HG03175 (cell line): ENCODE data around the gene MELTF.

Experiments
- ATAC-seq: cut with Tn5 transposase; IDR thresholded peaks from one replicate; pipeline ENCODE4 v1.9.1; 2021; ENCODE audit warnings: mild to moderate bottlenecking, moderate library complexity; ENCODE audit not compliant: unreplicated experiment

MELTF gene

DNA sequence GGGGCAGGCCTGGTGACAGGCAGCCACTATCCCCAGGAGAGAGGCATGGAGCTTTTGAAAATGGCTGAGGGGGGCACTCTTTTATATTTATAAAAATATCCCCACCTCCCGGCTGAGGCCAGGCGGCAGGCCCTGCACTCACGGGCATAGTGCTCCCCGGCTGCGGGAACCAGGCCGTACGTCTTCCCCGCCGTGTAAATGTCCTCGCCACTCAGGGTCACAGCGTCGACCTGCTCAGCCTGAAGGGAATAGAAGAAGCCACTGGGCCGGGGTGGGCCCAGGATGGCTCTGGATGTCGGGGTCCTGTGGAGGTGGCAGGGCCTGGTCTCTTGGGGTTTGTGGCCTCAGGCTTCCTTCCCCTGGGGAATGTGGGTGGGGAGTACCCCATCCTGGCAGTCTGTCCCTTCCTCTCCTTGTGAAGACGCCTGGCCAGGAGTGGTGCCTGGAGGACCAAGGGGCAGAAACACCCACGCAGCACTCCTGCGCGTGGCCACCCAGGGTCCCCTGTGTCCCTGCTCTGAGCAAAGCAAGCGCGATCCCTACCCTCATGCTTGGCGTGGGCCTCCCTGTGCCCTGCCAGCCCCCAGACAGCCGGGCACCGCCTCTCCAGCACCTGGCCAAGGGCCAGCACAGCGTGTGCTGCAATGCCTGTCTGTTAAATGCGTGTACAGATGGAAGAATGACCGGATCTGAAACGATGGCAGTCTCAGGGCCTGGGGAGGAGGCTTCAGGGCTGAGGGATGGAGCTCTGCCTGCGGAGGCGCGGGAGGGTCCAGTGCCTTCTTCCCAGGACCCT is 18.9 kb downstream of the MELTF start:
- no peak for ATAC-seq

DNA sequence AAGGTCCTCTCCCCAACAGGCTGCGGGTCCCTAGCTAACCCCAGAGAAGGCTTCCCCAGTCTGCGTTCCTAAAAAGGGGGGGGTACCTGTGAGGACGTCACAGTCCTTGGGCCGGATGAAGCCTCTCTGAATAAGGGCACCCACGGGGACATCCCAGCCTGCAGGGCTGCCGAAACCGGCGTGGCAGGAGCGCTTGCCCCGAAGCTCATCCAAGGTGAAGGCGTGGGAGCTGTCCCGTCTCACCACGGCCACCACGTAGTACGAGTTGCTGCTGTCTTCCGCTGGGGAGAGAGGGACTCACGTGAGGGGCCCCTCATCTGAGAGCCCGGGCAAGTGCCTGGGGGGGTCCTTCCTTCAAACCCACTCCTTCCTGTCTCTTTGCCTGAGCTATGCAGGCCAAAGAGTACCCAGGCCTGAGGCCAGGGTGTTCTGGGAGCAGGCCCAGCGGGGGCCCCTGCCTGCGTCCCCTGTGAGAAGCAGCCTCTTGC is 20.0 kb downstream of the MELTF start:
- ATAC-seq = no peak

DNA sequence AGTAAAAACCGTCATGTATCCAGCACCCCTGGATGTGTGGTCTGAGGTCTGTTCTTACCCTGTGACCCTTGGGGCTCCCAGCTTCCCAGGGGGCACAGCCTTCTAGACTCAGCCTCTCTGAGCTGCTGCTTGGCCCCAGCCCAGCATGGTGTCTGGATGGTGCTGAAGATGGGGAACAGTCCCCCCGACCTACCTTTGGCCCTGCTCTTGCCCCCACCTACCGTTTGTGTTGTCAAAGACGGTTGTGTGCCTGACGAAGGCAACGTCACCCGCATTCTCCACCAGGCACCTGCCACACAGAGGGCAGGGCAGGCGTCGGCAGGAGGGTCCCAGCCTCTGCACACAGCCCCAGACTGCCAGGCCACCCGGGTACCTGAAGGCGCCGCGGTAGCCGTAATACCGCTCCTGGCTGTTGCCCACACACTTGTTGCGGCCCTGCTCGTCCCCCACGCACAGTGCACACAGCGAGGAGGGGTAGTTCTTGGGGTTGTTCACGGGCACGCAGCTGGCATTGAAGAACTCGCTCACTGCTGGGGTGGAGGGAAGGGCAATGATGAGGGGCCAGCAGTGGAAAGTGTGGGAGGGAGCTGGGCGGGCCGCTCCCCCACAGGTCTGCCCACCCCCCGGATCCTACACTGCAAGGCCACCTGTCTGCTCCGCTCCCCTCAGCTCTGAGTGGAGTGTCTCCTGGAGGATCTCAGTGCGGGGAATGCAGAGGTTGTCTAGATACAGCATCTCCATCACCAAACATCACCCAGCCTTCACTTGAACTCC is 21.0 kb downstream of the MELTF start:
- ATAC-seq = no peak

DNA sequence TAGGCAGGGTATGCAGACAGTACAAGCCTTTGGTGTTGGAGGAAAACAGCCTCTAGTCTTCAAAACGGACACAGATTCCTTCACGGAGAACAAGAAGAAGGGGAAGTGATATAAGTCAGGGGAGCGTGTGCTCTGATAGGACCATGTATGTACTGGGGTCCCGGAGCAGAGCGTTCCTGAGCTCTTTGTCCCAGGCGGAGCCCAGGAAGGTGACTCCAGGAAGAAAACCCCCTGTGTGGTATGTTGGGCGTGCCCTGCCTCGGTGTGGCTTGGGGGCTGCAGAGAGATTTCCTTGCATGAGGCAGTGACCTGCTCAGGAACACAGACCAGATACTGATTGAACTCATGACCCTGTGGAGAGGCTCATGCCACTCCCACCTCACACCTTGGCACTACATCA is 21.7 kb downstream of the MELTF start:
- ATAC-seq = no peak

DNA sequence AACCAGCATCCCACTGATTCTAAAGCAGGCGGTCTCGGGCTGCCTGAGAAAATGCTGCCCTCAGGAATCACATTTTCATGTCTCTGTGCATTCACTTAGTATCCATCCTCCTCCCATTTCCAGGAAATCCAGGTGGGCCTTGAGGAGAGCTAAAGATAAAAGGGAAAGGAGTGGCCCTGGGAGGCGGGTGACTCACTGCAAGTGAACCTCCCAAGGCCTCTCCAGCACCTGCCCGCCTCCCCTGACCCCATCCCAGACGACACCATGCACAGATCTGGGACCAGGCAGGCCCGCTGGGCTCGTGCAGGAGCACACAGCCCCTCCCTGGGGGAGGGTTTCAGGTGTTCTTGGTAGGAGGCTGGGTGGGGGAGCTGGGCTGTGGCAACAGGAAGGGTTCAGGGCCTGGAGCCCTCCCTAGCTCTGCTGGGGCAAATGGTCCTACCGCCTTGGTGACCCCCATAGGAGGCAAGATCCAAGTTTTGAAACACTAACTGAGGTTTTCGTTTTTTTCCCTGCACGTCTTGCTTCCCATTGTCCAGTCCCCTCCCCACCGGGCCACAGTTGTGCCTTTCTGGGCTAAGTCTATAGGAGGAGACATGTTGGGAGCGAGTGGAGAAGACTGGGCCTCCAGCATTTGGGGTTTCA is 22.2 kb downstream of the MELTF start:
- ATAC-seq = no peak

DNA sequence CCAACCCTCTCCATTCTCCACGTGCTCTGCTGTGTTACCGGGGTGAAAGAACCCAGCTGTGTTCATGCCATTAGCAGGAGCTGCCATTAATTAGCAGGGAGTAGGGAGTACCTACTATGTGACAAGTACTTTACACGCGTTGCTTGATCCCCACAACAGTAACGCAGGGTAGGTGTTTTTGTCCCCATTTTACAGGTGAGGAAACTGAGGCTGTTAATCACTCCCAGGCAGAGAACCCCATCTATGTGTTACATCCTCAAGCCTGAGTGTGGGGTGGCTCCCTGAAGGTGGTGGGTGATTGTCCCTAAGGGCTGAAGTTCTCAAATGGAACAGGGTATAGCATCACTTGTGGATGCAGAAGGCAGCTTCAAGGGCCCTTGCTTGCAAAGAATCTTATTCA is 22.8 kb downstream of the MELTF start:
- no peak for ATAC-seq

DNA sequence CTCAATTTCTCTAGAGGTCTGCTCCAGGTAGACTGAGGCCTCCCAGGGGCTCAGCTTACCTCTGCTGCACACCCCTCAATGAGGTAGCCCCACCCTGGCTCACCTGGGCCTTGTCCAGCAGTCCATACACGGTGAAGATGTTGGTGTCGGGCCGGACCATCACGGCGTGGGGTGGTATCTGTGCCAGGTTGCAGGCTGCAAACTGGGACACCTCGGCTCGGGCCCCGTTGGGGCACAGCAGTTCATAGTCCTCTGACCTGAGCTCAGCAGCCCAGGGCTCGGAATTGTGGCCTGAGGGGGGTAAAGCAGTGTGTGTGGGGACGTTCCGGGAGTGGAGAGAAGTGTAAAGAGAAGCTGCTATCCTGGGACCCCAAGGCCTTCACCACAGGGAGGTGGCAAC is 23.2 kb downstream of the MELTF start:
- no peak for ATAC-seq

DNA sequence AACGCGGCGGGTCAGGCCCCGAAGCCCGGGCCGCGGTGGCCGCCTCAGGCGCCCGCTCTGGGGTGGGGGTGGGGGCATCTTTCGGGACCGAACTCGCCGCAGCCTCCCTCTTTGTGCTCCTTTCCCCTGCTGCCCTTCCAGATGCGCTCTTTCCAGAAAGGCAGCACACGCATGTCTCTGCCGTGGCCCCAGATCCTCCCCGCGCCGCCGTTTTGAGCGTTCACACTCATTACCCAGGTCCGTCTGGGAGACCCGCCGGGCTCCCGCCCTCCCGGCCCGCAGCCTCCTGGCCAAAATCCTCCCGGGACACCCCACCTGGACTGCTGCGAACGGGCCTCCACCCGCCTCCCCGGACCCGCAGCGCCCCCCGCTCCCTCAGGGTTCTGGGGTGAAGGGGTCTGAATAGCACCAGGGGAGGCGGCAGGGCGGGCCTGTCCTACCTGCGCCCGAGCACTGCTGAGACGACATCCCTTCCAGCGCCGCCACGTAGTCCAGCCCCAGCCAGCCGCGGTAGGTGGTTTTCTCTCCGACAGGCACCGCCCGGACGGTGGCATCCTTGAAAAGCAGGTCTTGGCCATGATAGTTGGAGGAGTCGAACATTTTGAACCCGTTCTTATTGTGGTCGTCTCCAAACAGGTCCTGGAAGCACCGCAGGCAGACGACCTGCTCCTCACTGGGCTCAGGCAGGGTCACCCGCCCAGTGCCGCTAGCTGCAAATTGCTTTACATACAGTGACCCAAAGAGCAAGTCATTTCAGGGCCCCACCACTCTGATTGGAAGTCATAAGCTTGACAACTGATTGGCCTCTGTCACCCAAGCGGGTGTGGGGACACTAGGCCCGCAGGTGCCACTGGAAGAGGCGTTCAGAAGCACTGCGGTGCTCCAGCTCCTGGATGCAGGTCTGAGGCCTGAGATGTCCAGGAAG is 25.9 kb downstream of the MELTF start:
- peak; percentile 14 for ATAC-seq

DNA sequence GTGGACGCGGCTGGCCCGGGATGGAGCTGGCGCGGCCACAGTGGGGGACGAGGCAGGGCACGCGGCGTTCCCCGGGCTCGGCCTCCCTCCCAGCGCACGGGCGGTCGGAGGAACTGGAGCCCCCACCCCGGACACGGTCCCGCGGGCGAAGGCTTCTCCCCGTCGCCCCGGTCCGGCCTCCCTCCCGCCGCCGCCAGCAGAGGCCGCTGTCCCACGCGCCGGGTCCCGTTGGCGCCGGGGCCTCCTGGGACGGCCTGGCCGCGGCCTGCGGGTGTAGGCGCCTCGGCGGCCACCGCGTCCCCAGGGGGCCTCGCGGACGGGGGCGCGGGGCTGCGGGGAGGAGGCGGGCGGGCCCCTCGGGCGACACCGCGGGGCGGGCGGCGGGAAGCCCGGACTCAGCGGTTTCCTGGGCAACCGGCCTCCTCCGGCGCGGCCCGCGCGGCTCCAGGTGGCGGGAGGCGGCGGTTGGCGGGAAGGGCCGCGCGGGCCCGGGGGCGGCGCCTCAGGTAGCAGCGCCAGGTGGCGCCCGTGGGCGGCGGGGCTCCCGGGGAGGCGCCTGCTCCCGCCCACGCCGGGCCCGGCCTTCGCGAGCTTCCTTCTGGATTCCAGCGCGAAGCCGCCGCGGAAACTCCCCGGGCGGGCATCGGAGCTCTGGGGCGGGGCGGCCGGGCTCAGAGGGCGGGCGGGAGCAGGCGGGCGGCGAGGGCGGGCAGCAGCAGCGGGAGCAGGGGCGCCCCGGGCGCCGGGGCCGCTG is 26.7 kb downstream of the MELTF start:
- peak; percentile 75 for ATAC-seq

DNA sequence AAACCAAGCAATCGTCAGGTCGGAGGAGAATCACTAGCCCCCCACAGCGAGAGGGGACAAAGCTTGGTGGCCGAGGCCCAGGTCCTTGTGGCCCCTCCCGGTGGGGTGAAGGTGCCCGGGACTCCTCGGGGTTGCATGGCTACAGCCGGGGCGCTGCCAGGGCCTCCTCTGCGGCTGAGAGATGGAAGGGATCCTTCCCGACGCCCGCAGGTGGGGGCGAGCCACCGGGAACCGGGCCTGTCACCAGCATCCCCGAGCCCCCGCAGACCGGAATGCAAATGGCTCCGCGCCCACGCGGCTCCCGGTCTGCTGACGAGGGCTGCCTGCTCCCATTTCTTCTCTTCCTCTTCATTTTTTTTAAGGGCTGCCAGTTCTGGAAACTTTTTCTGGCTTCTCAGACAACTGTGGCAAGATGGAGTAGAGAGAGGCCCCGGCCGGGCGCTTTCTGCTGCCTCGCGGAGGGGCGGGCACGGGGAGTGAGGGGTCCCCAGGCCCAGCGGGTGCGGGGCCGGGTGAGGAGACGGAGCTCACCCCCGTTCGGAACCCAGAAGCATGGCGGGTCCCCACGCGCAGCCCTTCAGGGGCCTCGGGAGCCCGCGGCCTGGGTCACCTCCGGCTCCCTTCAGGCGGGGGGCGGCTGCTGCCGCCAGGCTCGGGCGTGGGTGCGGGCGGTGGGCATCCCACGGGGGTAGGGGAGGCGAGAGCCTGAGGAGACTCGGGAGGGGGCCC is 27.5 kb downstream of the MELTF start:
- peak; percentile 4 for ATAC-seq

DNA sequence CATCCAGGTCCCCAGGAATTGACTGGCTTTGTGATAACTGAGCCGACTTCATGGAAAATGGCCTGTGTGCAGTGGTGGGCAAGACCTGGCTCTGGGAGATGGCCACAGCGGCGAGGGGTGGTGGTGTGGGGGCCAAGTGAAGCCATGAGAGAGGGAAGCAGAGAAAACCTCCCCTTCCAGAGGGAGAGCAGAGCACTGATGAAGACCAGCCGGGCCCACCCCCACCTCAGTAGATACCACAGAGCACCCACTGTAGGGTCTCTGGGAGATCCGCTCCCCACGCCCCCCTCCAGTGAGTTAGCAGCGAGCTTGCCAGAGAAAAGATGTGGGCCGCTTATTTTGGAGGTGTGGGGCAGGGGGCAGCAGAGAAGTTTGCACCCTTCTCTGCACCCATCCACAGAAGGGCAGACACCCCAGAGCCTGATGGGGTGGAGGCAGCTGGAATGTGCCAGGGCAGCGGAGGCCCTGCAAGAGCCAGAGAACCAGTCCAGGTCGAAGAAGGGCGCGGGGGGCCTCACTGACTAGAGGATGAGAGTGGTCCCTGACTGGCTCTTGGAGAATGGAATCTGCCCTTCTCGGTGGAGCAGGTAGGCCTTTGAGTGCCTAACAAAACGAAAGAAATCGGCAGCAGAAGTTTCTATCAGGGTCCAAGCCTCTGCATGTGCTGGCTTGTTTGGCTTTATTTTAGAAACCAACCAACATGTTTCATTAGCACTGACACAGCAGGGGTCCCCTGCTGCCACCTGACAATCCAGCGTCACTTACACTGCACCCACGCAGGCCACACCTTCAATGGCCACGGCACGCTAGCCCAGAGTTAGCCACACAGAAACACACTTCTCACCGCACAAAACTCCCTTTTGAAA is 28.3 kb downstream of the MELTF start:
- ATAC-seq = no peak

DNA sequence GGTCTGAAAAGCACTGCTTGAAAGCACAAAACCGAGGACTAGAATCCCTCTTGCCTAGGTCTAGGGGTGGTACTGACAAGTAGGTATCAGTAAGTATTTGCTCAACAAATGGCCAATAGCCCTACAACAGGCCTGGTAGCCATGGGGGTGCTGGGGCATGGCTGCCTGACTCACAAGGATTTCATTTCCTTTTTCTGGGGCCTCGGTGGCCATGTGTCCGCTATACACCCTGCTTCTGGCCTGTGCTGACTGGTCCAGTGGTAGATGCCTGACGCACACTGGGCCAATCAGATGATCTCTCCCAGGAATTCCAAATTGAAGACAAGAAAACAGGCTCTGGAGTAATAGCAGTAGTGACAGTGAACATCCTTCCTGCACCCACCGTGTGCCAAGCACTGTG is 29.4 kb downstream of the MELTF start:
- no peak for ATAC-seq

DNA sequence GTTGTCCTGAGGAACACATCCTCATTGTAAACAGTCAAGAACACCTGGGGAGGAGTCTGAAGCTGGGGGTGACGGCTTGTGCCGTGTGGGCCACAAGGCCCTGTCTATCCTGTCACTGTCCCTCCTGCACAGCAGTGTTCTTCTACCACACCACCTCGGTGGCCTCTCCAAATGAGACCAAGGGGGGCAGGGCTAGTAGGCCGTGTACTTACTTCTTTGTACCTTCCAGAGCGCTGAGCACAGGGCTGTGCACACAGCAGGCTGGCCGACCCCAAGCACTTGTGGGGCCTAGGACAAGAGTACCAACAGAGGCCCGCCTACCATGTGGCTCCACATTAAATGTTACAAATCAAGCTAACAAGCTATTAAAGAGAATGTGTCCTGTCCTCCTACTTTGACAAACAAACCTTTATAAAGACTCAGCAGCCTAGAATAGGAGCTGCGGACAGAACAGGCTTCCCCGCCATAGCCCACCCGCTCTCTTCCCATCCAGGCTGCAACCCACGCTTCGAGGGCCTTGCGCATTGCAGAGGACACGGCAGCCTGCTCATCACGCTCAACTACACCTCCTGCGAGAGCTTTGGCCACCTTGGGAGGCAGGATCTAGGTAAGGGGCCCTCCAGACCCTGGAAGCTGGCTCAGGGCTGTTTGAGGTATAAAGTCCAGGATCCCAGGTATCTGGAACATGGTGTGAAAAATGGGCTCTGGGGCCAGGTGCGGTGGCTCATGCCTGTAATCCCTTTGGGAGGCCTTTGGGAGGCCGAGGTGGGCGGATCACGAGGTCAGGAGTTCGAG is 30.5 kb downstream of the MELTF start:
- no peak for ATAC-seq

DNA sequence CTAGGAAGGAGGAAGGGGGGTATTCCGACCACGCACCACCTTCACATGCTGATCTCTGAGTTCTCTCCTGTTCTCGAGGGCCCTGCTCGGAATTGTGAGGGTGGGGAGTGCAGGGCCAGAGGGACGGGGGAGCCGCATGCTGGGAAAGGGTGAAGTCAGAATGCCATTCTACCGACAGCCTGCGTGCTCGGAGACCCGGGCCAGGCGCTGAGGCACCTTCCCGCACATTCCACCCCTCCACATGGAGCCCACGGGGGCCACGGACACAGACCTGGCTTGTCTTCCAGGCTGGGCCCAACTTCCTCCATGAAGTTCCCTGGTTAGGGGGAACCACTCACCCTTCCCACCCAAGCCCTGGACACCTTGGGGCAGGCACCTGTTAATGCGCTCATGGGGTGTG is 32.3 kb downstream of the MELTF start:
- no peak for ATAC-seq

DNA sequence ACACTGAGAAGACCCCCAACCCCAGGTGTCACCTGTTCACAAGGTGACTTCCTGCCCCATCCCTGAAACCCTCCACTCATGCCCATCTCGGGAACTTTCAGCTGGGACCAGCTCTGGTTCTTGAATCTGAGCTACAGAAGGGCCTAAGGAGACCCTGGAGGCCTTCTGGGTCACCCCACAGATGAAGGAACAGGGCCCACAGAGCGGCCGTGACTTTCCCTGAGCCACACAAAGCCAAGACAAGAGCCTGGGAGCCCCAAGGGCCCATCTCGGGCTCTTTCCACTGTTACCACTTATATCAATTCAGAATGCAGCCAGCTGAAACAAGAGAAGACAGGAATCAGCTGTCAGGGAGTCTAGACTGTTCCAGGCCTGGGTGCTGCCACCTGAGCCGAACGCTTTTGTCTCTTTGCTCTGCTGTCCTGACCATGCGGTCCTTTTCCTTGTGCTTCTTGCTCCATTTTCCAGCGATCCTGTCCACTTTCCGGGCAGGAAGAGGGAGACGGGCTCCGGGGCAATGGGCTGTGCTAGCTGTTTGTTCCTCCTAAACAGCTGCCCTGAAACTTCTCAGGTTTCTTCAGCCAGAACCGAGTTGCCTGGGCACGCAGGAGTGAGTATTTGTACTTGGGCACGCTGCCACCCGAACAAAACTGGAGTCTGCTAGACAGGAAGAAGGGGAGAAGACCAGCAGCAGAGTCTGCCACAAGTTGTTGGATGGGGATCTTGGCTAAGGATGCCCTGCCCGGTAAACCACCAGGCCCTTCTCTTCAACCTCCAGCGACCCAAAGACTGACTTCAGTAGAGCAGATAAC is 33.0 kb downstream of the MELTF start:
- ATAC-seq = no peak

DNA sequence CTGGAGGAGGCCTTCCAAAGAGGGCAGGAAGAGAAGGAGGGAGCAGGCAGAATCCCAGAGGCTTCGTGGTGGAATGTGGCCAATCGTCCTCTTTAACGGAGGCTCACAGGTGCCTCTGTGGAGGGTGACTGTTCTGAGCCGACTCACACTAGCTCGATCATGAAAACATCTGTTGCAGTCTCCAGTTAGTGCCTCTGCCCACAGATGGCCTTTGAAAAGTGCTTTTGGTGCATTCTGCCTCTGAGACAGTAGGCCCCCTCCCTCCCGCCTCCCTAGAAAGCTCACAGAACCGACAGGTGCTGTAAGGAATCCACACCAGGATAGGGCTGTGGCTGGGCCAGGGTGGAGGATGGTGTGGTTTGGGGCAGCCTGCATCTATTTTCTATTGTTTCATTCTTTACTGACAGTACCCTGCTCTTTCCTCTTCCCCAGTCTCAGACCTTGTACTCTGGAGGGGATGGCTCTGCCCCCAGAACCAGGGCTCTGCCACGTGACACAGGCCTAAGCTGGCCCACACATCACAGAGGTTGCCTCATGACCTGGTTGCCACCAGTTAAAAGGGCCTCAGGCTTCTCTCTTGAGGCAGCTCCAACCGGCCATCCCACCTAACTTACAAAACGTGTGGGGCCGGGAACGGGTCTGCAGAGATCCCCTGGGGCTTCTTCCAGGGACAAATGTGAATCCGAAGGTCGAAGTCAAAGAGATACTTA is 33.8 kb downstream of the MELTF start:
- ATAC-seq = no peak
